ENCODE results near the gene NUP98.

Gene NUP98

DNA sequence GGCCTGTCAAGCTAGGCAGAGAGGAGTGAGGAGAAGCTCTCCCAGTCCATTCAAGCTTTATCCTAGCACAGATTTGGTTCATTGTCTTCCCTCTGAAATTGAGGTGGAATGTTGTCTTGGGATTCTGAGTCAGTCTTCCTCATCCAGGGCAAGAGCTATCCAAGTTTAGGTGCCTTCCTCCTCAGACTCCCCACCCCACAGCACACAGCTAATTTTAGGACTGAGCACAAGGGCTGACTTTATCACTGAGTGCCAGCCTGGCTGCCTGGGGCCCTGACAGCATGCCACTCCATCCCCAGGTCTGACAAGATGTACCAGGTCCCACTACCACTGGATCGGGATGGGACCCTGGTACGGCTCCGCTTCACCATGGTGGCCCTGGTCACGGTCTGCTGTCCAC, 13.6 kb upstream of the NUP98 start:
- TF ChIP-seq EGR1 (IDR thresholded peaks at IDR 0.05) (no peak), CREB1 (IDR thresholded peaks at IDR 0.05; ENCODE audit: low read depth) (no peak), EP300 (IDR thresholded peaks at IDR 0.05; ENCODE audit: borderline replicate concordance) (no peak), YY1 (IDR thresholded peaks at IDR 0.05; ENCODE audit: low read depth) (no peak), FOXM1 (IDR thresholded peaks at IDR 0.05; ENCODE audit: borderline replicate concordance, low read depth) (no peak), ZBTB7A (IDR thresholded peaks at IDR 0.05; ENCODE audit: low read depth) (no peak), RAD21 (IDR thresholded peaks at IDR 0.05; ENCODE audit: low read depth) (no peak), TCF12 (IDR thresholded peaks at IDR 0.05; ENCODE audit: low read depth) (no peak), CEBPB (IDR thresholded peaks at IDR 0.05) (no peak), NFIC (IDR thresholded peaks at IDR 0.05) (no peak), TAF1 (IDR thresholded peaks at IDR 0.05; ENCODE audit: low read depth) (no peak), TEAD4 (IDR thresholded peaks at IDR 0.05) (no peak)
- TF ChIP-seq, protein P1, sequence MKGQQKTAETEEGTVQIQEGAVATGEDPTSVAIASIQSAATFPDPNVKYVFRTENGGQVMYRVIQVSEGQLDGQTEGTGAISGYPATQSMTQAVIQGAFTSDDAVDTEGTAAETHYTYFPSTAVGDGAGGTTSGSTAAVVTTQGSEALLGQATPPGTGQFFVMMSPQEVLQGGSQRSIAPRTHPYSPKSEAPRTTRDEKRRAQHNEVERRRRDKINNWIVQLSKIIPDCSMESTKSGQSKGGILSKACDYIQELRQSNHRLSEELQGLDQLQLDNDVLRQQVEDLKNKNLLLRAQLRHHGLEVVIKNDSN (IDR thresholded peaks at IDR 0.05) = no peak
- TF ChIP-seq, protein P2, sequence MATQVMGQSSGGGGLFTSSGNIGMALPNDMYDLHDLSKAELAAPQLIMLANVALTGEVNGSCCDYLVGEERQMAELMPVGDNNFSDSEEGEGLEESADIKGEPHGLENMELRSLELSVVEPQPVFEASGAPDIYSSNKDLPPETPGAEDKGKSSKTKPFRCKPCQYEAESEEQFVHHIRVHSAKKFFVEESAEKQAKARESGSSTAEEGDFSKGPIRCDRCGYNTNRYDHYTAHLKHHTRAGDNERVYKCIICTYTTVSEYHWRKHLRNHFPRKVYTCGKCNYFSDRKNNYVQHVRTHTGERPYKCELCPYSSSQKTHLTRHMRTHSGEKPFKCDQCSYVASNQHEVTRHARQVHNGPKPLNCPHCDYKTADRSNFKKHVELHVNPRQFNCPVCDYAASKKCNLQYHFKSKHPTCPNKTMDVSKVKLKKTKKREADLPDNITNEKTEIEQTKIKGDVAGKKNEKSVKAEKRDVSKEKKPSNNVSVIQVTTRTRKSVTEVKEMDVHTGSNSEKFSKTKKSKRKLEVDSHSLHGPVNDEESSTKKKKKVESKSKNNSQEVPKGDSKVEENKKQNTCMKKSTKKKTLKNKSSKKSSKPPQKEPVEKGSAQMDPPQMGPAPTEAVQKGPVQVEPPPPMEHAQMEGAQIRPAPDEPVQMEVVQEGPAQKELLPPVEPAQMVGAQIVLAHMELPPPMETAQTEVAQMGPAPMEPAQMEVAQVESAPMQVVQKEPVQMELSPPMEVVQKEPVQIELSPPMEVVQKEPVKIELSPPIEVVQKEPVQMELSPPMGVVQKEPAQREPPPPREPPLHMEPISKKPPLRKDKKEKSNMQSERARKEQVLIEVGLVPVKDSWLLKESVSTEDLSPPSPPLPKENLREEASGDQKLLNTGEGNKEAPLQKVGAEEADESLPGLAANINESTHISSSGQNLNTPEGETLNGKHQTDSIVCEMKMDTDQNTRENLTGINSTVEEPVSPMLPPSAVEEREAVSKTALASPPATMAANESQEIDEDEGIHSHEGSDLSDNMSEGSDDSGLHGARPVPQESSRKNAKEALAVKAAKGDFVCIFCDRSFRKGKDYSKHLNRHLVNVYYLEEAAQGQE (IDR thresholded peaks at IDR 0.05; ENCODE audit: low read depth) = no peak
- TF ChIP-seq, protein P3, sequence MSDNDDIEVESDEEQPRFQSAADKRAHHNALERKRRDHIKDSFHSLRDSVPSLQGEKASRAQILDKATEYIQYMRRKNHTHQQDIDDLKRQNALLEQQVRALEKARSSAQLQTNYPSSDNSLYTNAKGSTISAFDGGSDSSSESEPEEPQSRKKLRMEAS (IDR thresholded peaks at IDR 0.05) = no peak

DNA sequence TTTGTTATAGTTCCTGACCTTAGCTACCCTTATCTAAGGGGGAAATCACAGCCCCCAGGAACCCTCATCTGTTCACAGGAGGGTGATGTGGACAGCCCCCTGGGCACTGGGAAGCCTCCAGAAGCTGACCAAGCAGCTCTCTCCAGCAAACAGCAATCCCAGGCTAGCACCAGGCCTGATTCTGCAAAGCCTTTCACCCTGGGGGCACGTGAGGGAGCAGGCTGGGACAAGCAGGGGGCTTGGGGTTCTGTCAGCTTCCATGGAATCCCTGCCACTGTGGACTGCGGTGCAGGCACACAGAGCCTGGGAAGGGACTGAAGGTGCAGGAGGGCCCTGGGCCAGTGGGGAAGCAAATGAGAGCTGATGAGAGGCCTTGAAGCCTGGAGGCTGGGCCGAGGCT, 13.1 kb upstream of the NUP98 start:
- TF ChIP-seq, protein P2 (IDR thresholded peaks at IDR 0.05; ENCODE audit: low read depth) = no peak
- TF ChIP-seq, protein P3 (IDR thresholded peaks at IDR 0.05) = no peak
- TF ChIP-seq TAF1 (IDR thresholded peaks at IDR 0.05; ENCODE audit: low read depth) (no peak), TCF12 (IDR thresholded peaks at IDR 0.05; ENCODE audit: low read depth) (no peak), FOXM1 (IDR thresholded peaks at IDR 0.05; ENCODE audit: borderline replicate concordance, low read depth) (no peak), RAD21 (IDR thresholded peaks at IDR 0.05; ENCODE audit: low read depth) (no peak), CREB1 (IDR thresholded peaks at IDR 0.05; ENCODE audit: low read depth) (no peak), YY1 (IDR thresholded peaks at IDR 0.05; ENCODE audit: low read depth) (no peak), CEBPB (IDR thresholded peaks at IDR 0.05) (no peak), TEAD4 (IDR thresholded peaks at IDR 0.05) (no peak), NFIC (IDR thresholded peaks at IDR 0.05) (no peak), EP300 (IDR thresholded peaks at IDR 0.05; ENCODE audit: borderline replicate concordance) (no peak), EGR1 (IDR thresholded peaks at IDR 0.05) (no peak)

DNA sequence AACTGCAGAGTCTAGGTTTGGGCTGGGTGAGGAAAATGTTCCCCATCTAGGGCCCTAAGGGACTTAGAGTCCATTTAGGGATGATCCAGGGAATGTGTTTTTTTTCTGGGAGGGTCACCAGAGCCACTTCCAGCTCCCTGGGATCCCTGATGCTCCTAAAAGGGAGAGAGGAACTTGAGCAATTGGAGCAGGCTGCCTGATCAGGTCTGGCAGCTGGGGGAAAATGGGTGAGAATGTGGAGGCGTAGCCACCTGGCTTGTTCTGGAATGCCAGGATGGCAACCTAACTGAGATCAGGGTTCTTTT, 12.2 kb upstream of the NUP98 start:
- TF ChIP-seq CREB1 (IDR thresholded peaks at IDR 0.05; ENCODE audit: low read depth) = no peak
- TF ChIP-seq YY1 (IDR thresholded peaks at IDR 0.05; ENCODE audit: low read depth) = no peak
- TF ChIP-seq, protein P3 (IDR thresholded peaks at IDR 0.05) = no peak
- TF ChIP-seq, protein P2 (IDR thresholded peaks at IDR 0.05; ENCODE audit: low read depth) = no peak
- TF ChIP-seq, protein P1 (IDR thresholded peaks at IDR 0.05) = no peak
- TF ChIP-seq TEAD4 (IDR thresholded peaks at IDR 0.05) = no peak
- TF ChIP-seq EGR1 (IDR thresholded peaks at IDR 0.05) = no peak
- no peak for TF ChIP-seq FOXM1 (IDR thresholded peaks at IDR 0.05; ENCODE audit: borderline replicate concordance, low read depth)
- TF ChIP-seq CEBPB (IDR thresholded peaks at IDR 0.05) = no peak
- TF ChIP-seq NFIC (IDR thresholded peaks at IDR 0.05) = no peak
- no peak for TF ChIP-seq RAD21 (IDR thresholded peaks at IDR 0.05; ENCODE audit: low read depth)
- no peak for TF ChIP-seq TAF1 (IDR thresholded peaks at IDR 0.05; ENCODE audit: low read depth)
- TF ChIP-seq EP300 (IDR thresholded peaks at IDR 0.05; ENCODE audit: borderline replicate concordance) = no peak
- TF ChIP-seq TCF12 (IDR thresholded peaks at IDR 0.05; ENCODE audit: low read depth) = no peak
- no peak for TF ChIP-seq ZBTB7A (IDR thresholded peaks at IDR 0.05; ENCODE audit: low read depth)

Measured in Ishikawa (cell line).